ENCODE results near the gene CBLL1. TPM values are rescaled to one million over a fixed set of nuclear protein-coding genes. Genes with fewer than 3 reads are reported as not detected.

The CBLL1 gene
- polyA plus RNA-seq, 3 donors, result 26.8 to 32.0 (median 27.0) TPM

DNA sequence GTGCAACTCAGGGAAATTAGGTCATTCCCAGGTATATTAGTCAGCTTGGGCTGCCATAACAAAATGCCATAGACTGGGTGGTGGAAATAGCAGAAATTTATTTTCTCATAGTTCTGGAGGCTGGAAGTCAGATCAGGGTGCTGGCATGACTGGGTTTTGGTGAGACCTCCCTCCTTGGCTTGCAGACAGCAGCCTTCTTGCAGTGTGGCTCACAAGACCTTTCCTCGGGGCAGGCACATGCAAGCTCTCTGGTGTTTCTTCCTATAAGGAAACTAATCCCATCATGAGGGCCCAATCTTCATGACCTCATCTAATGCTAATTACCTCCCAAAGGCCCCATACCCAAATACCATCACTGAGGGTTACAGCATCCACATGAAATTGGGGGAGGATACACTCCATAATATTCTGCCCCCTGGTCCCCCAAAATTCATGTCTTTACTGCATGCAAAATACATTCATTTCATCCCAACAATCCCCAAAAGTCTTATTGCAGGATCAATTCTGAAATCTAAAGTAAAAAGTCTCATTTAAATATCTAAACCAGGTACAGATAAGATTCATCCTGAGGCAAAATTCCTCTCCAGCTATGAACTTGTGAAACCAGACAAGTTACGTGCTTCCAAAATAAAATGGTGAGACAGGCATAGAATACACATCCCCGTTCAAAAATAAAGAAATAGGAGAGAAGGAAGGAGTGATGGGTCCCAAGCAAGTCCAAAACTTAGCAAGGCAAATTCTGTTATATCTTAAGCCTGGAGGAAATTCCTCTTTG is 17.4 kb upstream of the CBLL1 start:
- DNase-seq, result no peak

DNA sequence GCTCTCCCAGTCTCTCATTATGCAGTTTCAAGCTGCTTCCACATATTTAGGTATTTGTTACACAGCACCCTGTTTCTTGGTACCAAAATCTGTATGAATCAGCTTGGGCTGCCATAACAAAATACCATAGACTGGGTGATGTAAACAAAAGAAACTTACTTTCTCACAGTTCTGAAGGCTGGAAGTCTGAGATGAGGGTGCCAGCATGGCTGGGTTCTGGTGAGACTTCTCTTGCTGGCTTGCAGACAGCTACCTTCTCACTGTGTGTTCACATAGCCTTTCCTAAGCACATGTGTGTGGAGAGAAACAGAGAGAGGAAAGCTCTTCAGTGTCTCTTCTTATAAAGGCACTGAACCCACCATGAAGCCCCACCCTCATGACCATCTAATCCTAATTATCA is 15.7 kb upstream of the CBLL1 start:
- no peak for DNase-seq

DNA sequence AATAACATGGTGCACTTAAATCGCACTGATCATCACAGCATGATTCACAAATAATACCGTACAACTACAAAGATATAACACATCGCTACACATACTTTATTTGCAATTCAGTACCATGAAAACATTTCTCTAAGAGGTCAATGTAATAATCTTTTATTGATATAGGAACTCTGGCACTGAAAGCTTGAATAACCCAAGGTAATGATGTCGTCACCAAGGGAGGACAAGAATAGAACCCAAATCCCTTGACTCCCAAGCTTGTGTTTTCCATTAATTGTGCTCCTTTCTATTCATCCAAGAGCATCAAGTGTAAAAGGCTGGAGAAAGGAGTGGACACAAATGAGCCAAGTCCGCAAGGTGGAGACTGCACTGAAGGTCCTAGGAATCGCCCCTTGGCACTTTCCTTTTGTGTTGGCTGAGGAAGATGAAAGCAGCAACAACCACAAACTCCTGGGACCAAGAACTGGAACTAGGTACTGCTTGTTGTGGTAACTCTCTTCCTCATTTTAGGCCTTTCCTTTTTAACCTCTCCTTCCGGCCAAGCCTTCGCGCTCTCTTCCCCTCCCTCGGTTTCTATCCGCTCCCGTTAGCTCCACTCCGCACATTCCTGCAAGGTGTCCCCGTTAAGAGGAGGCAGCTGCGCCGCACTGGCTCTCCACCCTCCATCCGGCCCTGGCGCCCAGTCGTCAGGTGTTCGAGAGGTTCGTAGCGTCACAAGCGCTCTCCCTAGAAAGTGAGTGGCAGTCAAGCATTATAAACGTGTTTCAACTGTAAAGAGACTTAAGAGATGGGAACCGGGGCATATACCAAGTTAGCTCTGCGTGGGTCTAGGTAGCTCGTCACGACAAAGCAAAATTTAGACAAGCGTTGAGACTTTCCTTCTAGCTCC is 1.0 kb upstream of the CBLL1 start:
- no peak for DNase-seq

DNA sequence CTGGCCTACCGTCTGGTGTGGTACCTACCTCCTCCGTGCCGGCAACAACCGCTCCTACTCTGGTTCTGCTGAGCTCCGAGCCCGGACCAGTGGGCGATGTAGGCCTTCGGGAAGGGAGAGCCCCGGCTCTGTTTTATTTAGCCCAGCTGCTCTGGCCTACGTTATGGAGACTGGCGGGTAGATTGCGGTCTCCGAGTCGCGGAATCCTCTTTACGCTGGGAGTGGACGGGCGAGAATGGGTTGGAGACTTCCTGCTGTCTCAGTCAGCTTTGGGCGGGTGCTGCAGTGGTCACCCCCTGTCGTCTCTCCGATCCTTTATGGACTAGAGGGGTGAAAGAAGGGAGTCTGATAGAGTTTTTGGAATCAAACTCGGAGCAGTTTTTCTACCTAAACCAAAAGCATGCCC is 406 bp downstream of the CBLL1 start:
- DNase-seq, result no peak

DNA sequence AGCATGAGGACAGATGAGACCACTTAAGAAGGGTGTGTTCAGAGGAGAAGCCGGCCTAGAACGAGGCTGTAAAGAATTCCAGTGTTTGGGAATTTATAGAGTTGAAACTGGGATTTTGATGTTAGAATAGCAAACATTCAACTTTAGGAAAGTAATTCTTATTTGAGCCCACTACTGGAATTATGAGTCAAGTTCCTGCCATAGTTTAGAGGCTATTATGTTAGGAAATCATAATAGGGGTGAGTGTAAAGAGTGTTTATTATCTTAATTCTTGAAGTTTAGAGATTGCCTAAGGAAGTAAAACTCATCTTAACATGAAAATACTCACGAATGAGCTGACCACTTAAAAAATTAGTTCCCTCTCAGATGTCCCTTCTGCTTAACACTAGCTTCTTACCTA is 2.1 kb downstream of the CBLL1 start:
- DNase-seq, result no peak

DNA sequence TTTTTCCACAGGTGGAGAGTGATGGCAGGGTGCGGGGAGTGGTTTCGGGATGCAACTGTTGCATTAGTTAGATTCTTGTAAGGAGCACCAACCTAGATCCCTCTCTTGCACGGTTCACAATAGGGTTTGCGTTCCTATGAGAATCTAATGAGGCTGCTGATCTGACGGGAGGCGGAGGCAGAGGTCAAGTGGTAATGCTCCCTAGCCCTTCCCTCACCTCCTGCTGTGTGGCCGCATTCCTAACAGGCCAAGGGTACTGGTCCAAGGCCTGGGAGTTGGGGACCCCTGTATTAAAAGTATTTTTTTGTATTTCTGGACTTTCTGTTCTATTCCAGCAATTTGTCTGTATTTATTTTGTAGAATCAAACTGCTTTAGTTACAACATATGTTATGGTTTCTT is 7.2 kb downstream of the CBLL1 start:
- no peak for DNase-seq

DNA sequence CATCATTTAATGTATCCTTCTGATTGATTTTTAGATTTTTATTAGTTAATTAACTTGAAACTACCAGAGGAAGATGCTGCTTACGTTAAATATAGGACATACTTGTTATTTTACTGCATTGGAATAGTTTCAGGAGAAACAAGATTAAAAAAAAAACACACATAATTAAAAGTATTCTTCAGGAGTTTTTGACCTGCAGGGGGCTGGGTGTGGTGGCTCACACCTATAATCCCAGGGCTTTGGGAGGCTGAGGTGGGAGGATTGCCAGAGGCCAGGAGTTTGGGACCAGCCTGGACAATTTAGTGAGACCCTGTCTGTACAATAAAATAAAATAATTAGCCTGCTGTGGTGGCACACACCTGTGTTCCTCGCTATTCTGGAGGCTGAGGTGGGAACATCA is 10.7 kb downstream of the CBLL1 start:
- no peak for DNase-seq

DNA sequence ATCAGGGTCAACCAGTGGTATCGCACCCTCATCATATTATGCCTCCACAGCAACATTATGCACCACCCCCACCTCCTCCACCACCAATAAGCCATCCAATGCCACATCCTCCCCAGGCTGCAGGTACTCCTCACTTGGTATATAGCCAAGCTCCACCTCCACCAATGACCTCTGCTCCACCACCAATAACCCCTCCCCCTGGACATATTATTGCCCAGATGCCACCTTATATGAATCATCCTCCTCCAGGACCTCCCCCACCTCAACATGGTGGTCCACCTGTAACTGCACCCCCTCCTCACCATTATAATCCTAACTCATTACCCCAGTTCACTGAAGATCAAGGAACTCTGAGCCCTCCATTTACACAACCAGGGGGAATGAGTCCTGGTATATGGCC is 14.7 kb downstream of the CBLL1 start:
- DNase-seq, result no peak

DNA sequence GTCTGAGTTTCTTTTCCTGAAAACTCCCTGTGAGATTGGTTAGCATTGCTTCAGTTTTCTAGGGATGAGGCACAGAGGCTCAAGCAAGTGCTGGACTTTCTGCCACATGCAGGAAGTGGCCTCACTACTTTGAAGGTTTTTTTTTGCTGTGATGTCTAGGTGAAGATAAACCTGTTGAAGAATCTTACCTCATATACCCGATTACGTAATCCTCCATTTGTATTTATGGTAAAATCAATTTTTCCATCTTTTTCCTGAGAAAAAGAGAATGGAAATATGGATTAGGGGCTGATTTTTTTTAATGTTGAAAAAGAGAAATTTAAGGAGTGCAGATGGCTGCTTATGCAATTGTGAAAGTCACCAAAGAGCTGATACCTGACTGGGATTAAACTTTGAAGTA is 23.4 kb downstream of the CBLL1 start:
- no peak for DNase-seq

DNA sequence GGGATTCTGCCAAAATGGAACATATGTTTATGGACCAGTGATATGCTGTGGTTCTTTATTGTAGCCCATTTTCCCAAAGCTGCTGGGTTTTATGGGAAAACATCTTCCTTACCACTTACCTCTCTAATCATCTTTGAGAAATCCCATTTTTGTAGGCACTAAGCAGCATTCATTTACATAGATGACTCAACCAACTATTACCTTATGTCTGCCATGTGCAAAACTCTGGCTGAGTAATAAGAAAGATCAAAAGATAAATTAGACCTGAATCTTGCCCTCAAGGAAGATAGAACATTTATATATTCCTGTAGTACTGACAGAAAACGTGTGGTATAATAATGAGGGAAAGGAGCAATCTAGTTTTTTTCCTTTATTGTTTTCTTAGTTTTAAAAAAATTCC is 24.3 kb downstream of the CBLL1 start:
- DNase-seq, result no peak

DNA sequence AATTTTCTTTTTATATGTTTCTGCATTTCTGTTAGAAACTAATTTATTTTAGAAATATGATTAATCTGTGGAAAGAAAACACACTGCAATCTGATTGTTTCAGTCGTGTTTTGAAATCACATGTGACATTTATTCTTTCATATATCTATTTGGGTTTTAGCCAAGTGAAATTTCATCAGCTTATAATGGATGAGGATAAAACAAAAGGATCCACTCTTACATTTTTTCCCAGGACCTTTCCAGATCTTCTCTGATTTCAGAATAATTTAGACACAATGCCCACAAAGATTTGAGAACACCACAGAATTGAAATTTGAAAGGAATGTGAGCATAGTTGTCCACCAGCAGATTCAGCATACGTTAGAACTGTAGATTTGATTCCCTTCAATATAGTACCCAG is 29.1 kb downstream of the CBLL1 start:
- no peak for DNase-seq

DNA sequence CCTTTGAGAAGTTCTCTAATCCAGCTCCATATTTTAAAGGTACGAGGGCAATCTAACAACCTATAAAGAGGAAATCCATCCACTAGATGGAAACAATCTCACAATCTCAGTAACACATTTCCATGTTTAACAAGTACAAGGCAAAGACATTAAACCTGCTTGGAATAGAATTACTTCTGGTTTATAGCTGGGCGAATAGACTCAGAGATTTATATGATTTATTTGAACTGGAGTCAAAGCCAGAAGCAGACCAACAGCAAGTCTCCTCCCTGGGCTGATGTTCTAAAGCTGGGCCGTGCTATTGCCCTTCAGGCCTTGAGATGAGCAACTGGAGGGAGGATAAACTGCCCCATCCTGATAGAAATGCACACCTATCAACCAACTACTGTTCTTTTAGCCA is 33.8 kb downstream of the CBLL1 start:
- no peak for DNase-seq

DNA sequence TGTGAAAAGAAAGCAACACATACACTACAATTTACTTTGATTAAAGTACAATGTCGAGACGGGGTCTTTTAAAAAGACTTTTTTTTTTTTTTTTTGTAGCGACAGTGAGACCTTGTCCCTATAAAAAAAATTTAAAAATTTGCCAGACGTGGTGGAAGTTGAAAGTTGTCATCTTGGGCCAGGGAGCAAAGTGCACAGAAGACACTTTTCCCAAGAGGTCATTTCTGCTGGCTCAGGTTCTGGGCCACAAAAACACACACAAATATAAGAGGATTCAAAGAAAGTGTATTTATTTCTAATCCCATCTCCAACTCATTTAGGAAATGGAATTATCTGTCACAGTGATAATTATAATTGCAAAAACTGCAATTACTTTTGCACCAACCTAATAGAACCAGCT is 34.3 kb downstream of the CBLL1 start:
- DNase-seq, result no peak

DNA sequence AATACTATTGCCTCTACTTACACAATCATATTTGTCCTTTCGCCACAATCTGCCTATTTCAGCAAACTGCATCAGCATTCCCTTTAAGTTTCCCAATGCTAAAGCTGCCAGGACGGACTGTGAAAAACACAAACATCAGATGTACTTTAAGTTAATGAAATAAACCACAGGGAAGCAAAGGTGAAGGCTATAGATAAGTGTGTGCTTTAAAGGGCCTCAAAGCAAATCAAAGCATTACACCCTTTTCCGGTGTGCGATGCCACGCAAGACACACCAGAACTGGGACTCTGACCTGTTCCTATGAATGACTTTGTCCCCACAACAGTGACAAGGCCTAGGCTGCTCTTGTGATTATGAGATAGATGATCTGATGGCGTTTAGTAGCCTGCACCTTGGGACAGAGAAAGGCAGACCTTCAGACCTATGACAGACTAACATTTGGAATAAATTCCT is 35.7 kb downstream of the CBLL1 start:
- no peak for DNase-seq

DNA sequence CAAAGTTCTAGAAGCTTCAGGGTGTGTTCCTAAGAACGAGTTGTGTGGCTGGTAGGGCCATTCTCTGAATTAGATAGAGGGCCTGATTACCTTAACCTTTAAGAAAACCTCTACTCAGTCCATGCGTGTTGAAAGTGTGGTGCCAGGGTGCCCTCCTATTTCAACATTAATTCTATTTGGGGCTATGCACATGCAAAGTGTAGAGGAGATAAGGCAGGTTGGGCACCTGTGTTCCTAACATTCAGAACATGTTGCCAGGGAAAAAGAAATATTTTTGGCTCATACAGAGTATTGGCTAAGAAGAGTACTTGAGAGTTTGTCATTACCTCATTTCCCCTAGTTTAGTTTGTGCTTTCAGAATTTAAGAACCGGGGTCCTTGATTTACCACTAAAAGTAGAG is 38.4 kb downstream of the CBLL1 start:
- no peak for DNase-seq

DNA sequence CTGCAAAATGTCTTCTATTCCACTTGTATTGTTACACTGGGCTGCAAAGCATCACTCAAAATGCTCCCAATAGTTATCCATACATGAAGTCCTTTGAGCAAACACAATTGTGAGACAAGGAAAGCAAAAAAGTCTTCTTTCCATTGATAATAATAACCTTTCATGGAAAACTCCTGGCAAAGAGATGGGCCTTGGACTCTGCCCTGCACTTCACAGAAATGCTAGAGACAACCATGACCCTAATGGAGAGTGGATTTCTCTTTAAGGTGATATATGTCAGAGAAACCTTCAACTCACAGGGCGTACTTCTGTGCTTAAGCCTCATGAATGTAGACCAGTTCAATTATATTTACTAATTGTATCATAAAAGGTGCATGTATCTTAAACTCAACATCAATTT is 39.7 kb downstream of the CBLL1 start:
- DNase-seq, result no peak

DNA sequence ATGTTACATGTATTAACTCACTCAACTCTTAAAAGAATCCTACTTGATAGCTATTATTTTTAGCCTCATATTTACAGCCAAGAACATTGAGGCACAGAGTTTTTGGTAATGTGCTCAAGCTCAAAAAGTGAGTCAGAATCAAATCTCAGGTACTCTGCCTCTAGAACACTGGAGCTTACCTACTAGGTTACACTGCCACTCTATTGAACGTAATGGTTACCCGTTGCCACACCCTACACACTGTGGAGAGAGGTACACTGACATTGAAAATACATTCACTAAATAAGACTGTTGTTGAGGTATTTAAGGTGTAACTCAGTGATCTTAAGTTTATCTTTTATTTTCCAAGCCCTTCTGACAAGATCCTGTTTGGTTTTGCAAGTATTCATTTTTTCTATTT is 41.2 kb downstream of the CBLL1 start:
- DNase-seq, result no peak

DNA sequence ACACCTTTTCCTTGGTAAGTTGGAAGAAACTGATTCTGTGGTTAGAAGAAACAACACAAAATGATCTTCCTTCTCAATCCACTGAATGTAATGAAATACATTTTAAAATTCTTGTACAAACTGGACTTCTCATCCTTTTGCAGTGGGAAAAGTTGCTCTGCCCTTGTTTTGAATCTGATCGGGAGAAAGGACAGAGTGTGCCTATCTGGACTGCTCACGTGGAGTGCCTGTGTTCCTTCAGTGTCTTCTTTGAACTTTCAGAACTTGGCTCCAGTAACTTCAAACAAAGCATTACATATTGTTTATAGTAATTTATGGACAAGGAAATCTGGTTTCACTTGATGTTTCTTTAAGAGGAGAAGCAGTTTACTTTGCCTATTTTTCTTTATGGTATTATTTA is 42.0 kb downstream of the CBLL1 start:
- no peak for DNase-seq

DNA sequence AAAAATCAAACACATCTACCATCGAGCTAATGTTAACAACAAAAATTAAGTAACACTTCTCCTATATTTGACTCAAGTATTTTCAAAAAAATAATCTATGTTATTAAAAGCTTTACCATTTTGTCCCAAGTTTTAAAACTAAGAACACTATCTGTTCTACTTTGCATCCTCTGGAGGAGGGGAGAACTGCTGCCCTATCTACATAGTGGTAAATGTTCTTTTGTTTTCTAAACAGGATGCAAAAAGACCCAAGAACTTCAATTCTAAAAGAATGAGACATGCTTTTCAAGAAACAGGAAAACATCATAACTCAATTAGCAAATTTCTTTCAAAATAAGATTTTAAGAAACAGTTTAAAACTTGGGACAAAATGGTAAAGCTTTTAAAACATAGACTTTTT is 44.3 kb downstream of the CBLL1 start:
- DNase-seq, result no peak

DNA sequence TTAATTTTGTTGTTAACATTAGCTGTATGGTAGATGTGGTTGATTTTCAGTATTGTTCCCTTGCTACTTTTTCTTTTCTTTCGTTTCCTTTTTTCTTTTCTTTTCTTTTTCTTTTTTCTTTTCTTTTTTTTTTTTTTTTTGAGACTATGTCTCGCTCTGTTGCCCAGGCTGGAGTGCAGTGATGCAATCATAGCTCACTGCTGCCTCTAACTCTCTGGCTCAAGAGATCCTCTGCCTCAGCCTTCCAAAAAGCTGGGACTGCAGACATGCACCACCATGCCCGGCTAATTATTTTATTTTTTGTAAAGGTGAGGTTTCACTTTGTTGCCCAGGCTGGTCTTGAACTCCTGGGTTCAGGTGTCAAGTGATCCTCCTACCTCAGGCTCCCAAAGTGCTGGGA is 44.7 kb downstream of the CBLL1 start:
- DNase-seq, result no peak

DNA sequence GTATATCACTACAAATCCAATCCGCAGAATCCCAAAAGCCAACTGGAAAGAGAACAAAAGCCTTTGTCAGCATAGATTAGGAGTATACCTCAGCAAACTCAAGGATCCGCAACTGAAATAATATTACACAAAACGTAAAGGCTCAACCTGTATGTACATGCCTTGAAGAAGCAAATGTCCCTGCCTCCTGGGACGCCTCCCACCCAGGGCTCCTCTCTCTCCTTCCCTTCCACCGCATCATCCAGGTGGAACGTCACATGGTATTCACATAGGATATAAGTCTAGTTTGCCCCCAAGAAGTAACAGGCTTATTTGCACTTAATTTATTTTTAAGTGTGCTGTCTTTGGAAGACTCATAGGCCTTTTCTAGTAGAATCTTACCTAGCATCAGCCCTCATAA is 45.7 kb downstream of the CBLL1 start:
- no peak for DNase-seq

DNA sequence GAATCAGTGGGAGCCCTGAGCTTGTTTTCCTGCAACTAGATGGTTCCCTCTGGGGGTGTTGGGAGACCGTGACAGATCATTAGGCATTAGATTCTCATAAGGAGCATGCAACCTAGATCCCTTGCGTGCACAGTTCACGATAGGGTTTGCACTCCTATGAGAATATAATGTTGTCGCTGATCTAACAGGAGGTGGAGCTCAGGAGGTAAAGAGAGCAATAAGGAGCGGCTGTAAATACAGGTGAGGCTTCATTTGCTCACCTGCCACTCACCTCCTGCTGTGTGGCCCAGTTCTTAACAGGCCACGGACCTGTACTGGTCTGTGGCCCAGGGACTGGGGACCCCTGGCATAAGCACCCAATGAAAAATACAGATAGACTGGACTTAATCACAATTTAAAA is 48.4 kb downstream of the CBLL1 start:
- DNase-seq, result no peak

DNA sequence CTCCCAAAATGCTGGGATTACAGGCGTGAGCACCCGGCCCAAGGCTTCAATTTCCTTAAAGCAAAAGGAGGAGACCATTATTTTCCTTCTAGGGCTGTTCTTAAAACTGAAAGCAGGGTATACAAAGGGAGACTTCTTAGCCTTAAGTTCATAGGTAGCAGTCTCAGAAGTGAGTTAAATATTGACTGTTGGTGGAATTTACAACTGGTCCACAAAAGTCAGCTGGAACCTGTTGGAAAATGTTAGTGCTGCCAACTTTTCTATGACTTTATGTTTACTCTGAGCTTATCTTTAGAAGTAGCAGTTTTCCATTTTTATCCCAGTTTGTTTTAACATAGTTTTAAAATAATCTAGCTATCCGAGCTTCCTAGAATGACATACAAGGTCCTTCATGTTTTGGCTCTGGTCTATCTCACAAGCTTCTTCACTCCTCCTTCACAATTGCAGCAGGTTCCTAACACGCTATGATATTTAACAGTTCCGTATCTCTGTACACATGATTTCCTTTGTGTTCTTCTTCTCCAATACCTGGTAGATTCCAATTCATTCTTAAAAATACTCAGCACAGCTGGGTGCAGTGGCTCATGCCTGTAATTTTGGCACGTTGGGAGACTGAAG is 55.8 kb downstream of the CBLL1 start:
- DNase-seq, result peak; percentile 5
